Neutrophil (primary cell): Measurements from ENCODE around the gene NPR1.

Experiments
- H3K27ac ChIP-seq: fragments of 200-600 bp; sonication (generic); 2 replicates; pipeline ENCODE4 v1.5.1; 2016; ENCODE audit warnings: mild to moderate bottlenecking, moderate library complexity
- H3K27me3 ChIP-seq: fragments of 200-600 bp; sonication (generic); 2 replicates; pipeline ENCODE4 v1.6.0; 2016; ENCODE audit warnings: mild to moderate bottlenecking
- H3K36me3 ChIP-seq: fragments of 200-600 bp; sonication (generic); 2 replicates; pipeline ENCODE4 v1.5.1; 2017
- H3K4me1 ChIP-seq, 2 experiments: fragments of 200-600 bp in 1 of 2; sonication (generic) in 1 of 2; 1 replicate in 1 of 2; 2 replicates in 1 of 2; pipeline versions ENCODE4 v1.5.1 to v1.6.1; 2013 to 2016; ENCODE audit warnings: low read depth in 1 of 2, low read length in 1 of 2, mild to moderate bottlenecking in 1 of 2, moderate library complexity in 1 of 2; ENCODE audit not compliant: control insufficient read depth in 1 of 2, insufficient read depth in 1 of 2
- H3K4me3 ChIP-seq, 2 experiments: fragments of 200-600 bp in 1 of 2; sonication (generic) in 1 of 2; 1 replicate in 1 of 2; 2 replicates in 1 of 2; pipeline ENCODE4 v1.5.1; 2013 to 2016; ENCODE audit warnings: low read depth in 1 of 2, low read length in 1 of 2, mild to moderate bottlenecking in 1 of 2, moderate library complexity in 1 of 2
- H3K9me3 ChIP-seq: fragments of 200-600 bp; sonication (generic); 2 replicates; pipeline ENCODE4 v1.5.1; 2016
- TF ChIP-seq, protein P1 (sequence below): fragments of 200-600 bp; sonication (generic); IDR thresholded peaks from 2 replicates; pipeline ENCODE4 v1.5.1; 2016; ENCODE audit warnings: antibody characterized with exemption

NPR1 gene

DNA sequence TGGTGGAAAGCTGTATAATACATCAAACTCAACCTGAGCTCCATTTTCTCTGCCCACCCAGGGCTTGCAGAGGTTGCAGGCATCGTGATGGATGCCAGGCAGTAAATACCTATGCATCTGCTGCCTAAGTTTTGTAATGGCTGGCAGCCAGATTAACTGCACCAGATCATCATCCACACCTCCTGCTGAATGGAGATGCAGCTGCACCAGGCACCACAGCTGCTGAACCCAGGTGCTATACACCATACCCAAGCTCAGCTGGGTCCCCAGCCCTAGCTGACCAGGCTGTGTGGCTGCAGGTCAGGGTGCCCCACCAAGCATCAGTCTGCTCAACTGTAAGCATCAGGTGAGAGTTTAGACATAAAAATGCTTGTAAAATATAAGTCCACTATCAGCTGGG is 26.7 kb upstream of the NPR1 start:
- Histone ChIP-seq H3K4me1 (peaks cover 17 to 19% of the 10 kb centered on the region in 2 experiments), H3K27ac (no peak overlapping the region), H3K27me3 (no peaks in the 10 kb centered on the region), H3K4me3 (no peak overlapping the region), H3K9me3 (no peaks in the 10 kb centered on the region), H3K36me3 (no peaks in the 10 kb centered on the region)
- TF ChIP-seq, protein P1, sequence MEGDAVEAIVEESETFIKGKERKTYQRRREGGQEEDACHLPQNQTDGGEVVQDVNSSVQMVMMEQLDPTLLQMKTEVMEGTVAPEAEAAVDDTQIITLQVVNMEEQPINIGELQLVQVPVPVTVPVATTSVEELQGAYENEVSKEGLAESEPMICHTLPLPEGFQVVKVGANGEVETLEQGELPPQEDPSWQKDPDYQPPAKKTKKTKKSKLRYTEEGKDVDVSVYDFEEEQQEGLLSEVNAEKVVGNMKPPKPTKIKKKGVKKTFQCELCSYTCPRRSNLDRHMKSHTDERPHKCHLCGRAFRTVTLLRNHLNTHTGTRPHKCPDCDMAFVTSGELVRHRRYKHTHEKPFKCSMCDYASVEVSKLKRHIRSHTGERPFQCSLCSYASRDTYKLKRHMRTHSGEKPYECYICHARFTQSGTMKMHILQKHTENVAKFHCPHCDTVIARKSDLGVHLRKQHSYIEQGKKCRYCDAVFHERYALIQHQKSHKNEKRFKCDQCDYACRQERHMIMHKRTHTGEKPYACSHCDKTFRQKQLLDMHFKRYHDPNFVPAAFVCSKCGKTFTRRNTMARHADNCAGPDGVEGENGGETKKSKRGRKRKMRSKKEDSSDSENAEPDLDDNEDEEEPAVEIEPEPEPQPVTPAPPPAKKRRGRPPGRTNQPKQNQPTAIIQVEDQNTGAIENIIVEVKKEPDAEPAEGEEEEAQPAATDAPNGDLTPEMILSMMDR, result no peak

DNA sequence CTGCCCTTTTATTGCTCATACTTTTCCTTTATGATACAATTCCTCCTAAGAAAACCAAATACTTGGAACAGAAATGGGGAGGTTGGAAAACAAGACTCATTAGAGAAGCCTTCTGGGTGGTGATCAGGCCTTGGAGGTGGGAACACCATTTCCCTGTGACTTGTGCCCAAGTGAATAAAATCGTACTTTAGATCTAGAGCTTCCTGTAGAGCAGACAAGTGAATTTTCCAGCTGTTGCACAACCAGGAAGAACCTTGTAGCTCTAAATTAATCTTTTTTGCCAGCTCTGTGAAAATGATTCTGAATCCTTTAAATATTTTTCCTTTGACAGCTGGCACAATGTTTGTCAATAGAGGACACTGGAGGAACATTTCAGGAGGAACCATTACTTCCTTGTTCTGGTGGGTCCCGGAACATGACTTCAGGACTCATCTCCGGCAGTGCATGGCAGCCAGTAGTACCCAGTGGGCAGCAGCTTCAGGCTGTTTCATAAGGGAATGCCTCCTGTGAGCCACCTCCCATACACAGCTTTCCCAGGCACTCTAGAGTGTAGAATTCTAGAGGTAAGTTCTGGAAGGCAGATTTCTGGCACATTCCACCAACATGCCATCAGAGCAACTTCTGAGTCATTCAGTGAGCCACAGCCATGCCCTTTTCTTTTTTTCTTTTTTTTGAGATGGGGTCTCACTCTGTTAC is 25.5 kb upstream of the NPR1 start:
- no peaks in the 10 kb centered on the region for H3K36me3 ChIP-seq
- peaks cover 11 to 13% of the 10 kb centered on the region in 2 experiments for H3K4me1 ChIP-seq
- peak overlapping the region in 1 of 2 experiments; percentile 37 for H3K4me3 ChIP-seq
- peak overlapping the region; percentile 53 for H3K27ac ChIP-seq
- H3K9me3 ChIP-seq, result no peaks in the 10 kb centered on the region
- TF ChIP-seq, protein P1, result no peak
- no peaks in the 10 kb centered on the region for H3K27me3 ChIP-seq

DNA sequence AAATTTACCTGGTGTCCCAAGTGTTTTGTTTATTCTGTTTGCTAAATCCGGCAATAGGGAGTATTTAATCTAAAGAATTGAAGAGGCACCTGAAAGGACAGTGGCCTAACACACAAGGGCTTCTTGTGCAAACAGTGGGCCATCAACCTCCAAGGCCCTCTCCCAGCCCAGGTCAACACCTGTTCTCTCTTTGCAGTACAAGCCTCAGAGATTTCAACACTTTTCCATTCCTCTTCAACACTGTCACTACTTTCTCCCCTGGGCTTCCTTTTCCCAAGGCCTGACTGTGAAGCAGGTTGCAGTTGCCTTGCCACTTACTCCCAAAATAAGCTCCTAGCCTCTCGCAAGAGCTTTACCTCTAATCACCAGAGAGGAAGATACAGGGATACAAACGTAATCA is 23.2 kb upstream of the NPR1 start:
- no peak overlapping the region for H3K27ac ChIP-seq
- H3K9me3 ChIP-seq, result no peaks in the 10 kb centered on the region
- H3K36me3 ChIP-seq, result no peaks in the 10 kb centered on the region
- H3K4me1 ChIP-seq, result peaks cover 20 to 26% of the 10 kb centered on the region in 2 experiments
- no peak overlapping the region for H3K4me3 ChIP-seq
- no peaks in the 10 kb centered on the region for H3K27me3 ChIP-seq
- TF ChIP-seq, protein P1, result no peak

- H3K27me3 ChIP-seq, result no peaks in the 10 kb centered on the region
- no peaks in the 10 kb centered on the region for H3K9me3 ChIP-seq
- TF ChIP-seq, protein P1, result peak; percentile 38
- peaks cover 25% of the 10 kb centered on the region for H3K36me3 ChIP-seq
- peaks cover 9 to 16% of the 10 kb centered on the region in 2 experiments for H3K4me1 ChIP-seq
- H3K4me3 ChIP-seq, result peak within 1 kb of the TSS; percentile 73 to 86
- H3K27ac ChIP-seq, result peak within 1 kb of the TSS; percentile 93
Observed at GRCh38 chr1:153658400-153659174, 19.9 kb upstream of the NPR1 start, which contains the start of gene SNAPIN. Gene SNAPIN, plus strand, starts transcription at chr1:153658703. Its CDS starts 41 bp downstream, at chr1:153658744.

DNA sequence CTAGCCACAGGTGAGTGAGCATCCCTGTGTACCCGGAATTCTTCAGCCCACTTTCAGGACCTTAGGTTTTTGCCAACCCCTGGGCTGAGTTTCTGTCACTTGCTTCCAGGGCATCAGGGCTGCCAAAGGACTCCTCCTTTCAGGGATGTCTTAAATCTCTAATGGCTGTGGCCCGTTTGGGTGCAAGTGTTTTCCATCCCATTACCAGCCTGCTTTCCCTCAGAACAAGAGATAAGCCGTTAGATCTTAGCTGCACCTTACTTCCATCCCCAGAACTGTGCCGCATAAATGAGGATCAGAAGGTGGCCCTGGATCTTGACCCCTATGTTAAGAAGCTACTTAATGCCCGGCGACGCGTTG is 19.3 kb upstream of the NPR1 start:
- TF ChIP-seq, protein P1, result no peak
- Histone ChIP-seq H3K36me3 (peaks cover 30% of the 10 kb centered on the region), H3K4me3 (peak overlapping the region; percentile 73 to 86), H3K27me3 (no peaks in the 10 kb centered on the region), H3K4me1 (peaks cover 9 to 16% of the 10 kb centered on the region in 2 experiments), H3K9me3 (no peaks in the 10 kb centered on the region), H3K27ac (peak overlapping the region; percentile 93)
